ENCODE results near the gene GAGE10.

GRCh38 chrX:49309401-49309981 lies 6.0 kb downstream of the GAGE10 start:
- TF ChIP-seq CTCF (IDR thresholded peaks at IDR 0.05) (no peak), POLR2A (IDR thresholded peaks at IDR 0.05) (no peak)
